ENCODE results near the gene DDA1.

- TF ChIP-seq CTCF (IDR thresholded peaks at IDR 0.05) (no peak), SP1 (CRISPR knock-in tag; conservative IDR thresholded peaks at IDR 0.05) (no peak), TP53 (CRISPR knock-in tag; IDR thresholded peaks at IDR 0.05) (no peak), CREM (CRISPR knock-in tag; IDR thresholded peaks at IDR 0.05) (no peak), FOXP1 (CRISPR knock-in tag; IDR thresholded peaks at IDR 0.05; ENCODE audit: borderline replicate concordance) (no peak), ARID4B (CRISPR knock-in tag; IDR thresholded peaks at IDR 0.05; ENCODE audit: borderline replicate concordance) (no peak), ATF3 (CRISPR knock-in tag; conservative IDR thresholded peaks at IDR 0.05) (no peak), JUN (CRISPR knock-in tag; IDR thresholded peaks at IDR 0.05) (no peak)
Measured at GRCh38 chr19:17323964-17324332, 14.6 kb downstream of the DDA1 start.
